ENCODE measurements around the gene SPTBN1. TPM values are rescaled to one million over a fixed set of nuclear protein-coding genes. Genes with fewer than 3 reads are reported as not detected.

Gene SPTBN1
- polyA plus RNA-seq, 2 of the 4 experiments (the other 2 are of a cell fraction): 105 to 126 TPM

GRCh38 chr2:54497763-54498680 lies 41.9 kb downstream of the SPTBN1 start (continued):
- TF ChIP-seq E2F6 (IDR thresholded peaks at IDR 0.05; ENCODE audit: borderline replicate concordance, low read depth) (no peak), JUNB (IDR thresholded peaks at IDR 0.05) (no peak), RNF2 (IDR thresholded peaks at IDR 0.05; ENCODE audit: borderline replicate concordance, low read depth) (no peak), JUN (IDR thresholded peaks at IDR 0.05) (no peak), ZNF302 (CRISPR knock-in tag; IDR thresholded peaks at IDR 0.05) (no peak), RAD21 (conservative IDR thresholded peaks at IDR 0.05 in 1 of 2, IDR thresholded peaks at IDR 0.05 in 1 of 2) (peak in 1 of 2 experiments; percentile 19; a peak in 2 of 5 replicates), MAX (IDR thresholded peaks at IDR 0.05) (no peak), NR3C1 (IDR thresholded peaks at IDR 0.05) (no peak), POLR2A (IDR thresholded peaks at IDR 0.05; ENCODE audit: low read length) (no peak), RFX5 (IDR thresholded peaks at IDR 0.05) (no peak), MAZ (IDR thresholded peaks at IDR 0.05; ENCODE audit: borderline replicate concordance, low read depth, low read length) (no peak), FOSB (CRISPR knock-in tag; IDR thresholded peaks at IDR 0.05) (no peak)

GRCh38 chr2:54499661-54500060 lies 43.5 kb downstream of the SPTBN1 start:
- H3K4me3 ChIP-seq: no peak overlapping the region
- FAIRE-seq: no peak
- ChIA-PET CTCF (interaction anchor here (1.0 kb wide), 1 partner anchor 25 kb away, joined by 3 read pairs; no protein-coding TSS in a partner anchor), POLR2A (no interaction called here)
- no peaks in the 10 kb centered on the region for H3K9me3 ChIP-seq
- no peak overlapping the region for H3K27ac ChIP-seq
- no peak for DNase-seq (ENCODE audit: low read depth in 1 of 2, low spot score in 1 of 2)
- 93% methylated on average over 2 of the region's 2 CpGs for WGBS (ENCODE audit: missing lambda C conversion rate)
- no peak for TF ChIP-seq TP53 (CRISPR knock-in tag; IDR thresholded peaks at IDR 0.05)
- TF ChIP-seq HOXA7 (CRISPR knock-in tag; IDR thresholded peaks at IDR 0.05): no peak
- TF ChIP-seq BHLHE40 (IDR thresholded peaks at IDR 0.05; ENCODE audit: low read depth, low read length): no peak
- no peak for TF ChIP-seq POLR2A (IDR thresholded peaks at IDR 0.05; ENCODE audit: low read length)
- peaks cover 14% of the 10 kb centered on the region; the same call in 2 of the 3 replicates for H3K4me1 ChIP-seq
- no peak for ATAC-seq
- no peak overlapping the region for H3K4me2 ChIP-seq

- ChIA-PET CTCF (interaction anchor here (0.6 to 2.2 kb wide), 5 partner anchors 12 to 324 kb away, joined by 3 to 9 read pairs (median 3); no protein-coding TSS in a partner anchor), POLR2A (no interaction called here)
- WGBS (ENCODE audit: missing lambda C conversion rate): 91% methylated on average over 8 of the region's 8 CpGs
- H3K4me3 ChIP-seq: no peak overlapping the region
- H3K27ac ChIP-seq: no peak overlapping the region
- TF ChIP-seq SREBF2 (IDR thresholded peaks at IDR 0.05): no peak
- peak in 1 of 2 experiments; percentile 53; a peak in 2 of 4 replicates for TF ChIP-seq CEBPB (IDR thresholded peaks at IDR 0.05)
- H3K9me3 ChIP-seq: no peaks in the 10 kb centered on the region
- DNase-seq (ENCODE audit: low read depth in 1 of 2, low spot score in 1 of 2): no peak
- peaks cover 17% of the 10 kb centered on the region; the same call in 2 of the 3 replicates for H3K4me1 ChIP-seq
- no peak for FAIRE-seq
- no peak overlapping the region for H3K4me2 ChIP-seq
- ATAC-seq: no peak
Observed at GRCh38 chr2:54500404-54501205, 44.5 kb downstream of the SPTBN1 start.

GRCh38 chr2:54502731-54503130 lies 46.6 kb downstream of the SPTBN1 start:
- Histone ChIP-seq H3K9me3 (no peaks in the 10 kb centered on the region), H3K4me2 (no peak overlapping the region), H3K27ac (no peak overlapping the region), H3K4me1 (peaks cover 14% of the 10 kb centered on the region; the same call in 2 of the 3 replicates), H3K4me3 (no peak overlapping the region)
- no peak for DNase-seq (ENCODE audit: low read depth in 1 of 2, low spot score in 1 of 2)
- CTCF ChIA-PET: interaction anchor here (0.7 to 2.5 kb wide), 13 partner anchors 11 to 399 kb away, joined by 3 to 9 read pairs (median 3); no protein-coding TSS in a partner anchor
- WGBS (ENCODE audit: missing lambda C conversion rate): 62% methylated on average over 2 of the region's 2 CpGs
- peak in 1 of 2 experiments; percentile 40; a peak in 2 of 6 replicates for ATAC-seq
- FAIRE-seq: no peak
- no peak for TF ChIP-seq POLR2AphosphoS2 (conservative IDR thresholded peaks at IDR 0.05; ENCODE audit: low read length)
- no peak for TF ChIP-seq HDAC2 (IDR thresholded peaks at IDR 0.05)
- TF ChIP-seq POLR2A (IDR thresholded peaks at IDR 0.05; ENCODE audit: low read length): no peak
- TF ChIP-seq JUN (IDR thresholded peaks at IDR 0.05): no peak
- TF ChIP-seq KDM1A (IDR thresholded peaks at IDR 0.05; ENCODE audit: low read depth): no peak
- no peak for TF ChIP-seq MAX (IDR thresholded peaks at IDR 0.05)
- POLR2A ChIA-PET: interaction anchor here (0.6 kb wide), 1 partner anchor 22 kb away, joined by 3 read pairs; no protein-coding TSS in a partner anchor
